ENCODE data around the gene CRYBB2.

DNA sequence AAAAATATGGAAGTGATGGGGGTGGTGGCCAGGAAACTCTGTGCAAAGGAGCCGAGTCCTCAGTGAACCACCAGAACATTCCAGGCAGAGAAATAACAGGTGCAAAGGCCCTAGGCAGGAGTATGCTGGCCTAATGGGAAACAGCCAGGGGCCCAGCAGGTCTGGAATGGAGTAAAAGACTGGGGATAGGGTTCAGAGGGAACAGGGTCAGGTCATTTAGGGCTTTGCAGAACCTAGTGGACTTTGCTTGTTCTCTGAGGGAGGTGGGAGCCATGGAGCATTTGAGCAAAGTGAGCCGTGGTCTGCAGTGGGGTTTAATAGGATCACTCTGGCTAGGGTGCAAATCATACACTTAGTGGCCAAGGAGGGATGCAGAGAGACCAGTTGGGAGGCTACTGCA lies 11.1 kb upstream of the CRYBB2 start:
- TF ChIP-seq L3MBTL2 (conservative IDR thresholded peaks at IDR 0.05): no peak
- TF ChIP-seq ARNT (IDR thresholded peaks at IDR 0.05): no peak
- TF ChIP-seq ZNF384 (IDR thresholded peaks at IDR 0.05): no peak
- TF ChIP-seq FOXM1 (IDR thresholded peaks at IDR 0.05; ENCODE audit: borderline replicate concordance): no peak
- no peak for TF ChIP-seq BHLHE40 (IDR thresholded peaks at IDR 0.05; ENCODE audit: borderline replicate concordance)
- TF ChIP-seq, protein P1, sequence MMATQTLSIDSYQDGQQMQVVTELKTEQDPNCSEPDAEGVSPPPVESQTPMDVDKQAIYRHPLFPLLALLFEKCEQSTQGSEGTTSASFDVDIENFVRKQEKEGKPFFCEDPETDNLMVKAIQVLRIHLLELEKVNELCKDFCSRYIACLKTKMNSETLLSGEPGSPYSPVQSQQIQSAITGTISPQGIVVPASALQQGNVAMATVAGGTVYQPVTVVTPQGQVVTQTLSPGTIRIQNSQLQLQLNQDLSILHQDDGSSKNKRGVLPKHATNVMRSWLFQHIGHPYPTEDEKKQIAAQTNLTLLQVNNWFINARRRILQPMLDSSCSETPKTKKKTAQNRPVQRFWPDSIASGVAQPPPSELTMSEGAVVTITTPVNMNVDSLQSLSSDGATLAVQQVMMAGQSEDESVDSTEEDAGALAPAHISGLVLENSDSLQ (IDR thresholded peaks at IDR 0.05): no peak
- no peak for TF ChIP-seq TARDBP (IDR thresholded peaks at IDR 0.05)
- TF ChIP-seq NFRKB (IDR thresholded peaks at IDR 0.05): no peak
- TF ChIP-seq FOXA1 (IDR thresholded peaks at IDR 0.05): no peak
- TF ChIP-seq CTBP1 (IDR thresholded peaks at IDR 0.05; ENCODE audit: borderline replicate concordance): no peak
- TF ChIP-seq LEF1 (IDR thresholded peaks at IDR 0.05; ENCODE audit: borderline replicate concordance): no peak
- TF ChIP-seq ELF4 (IDR thresholded peaks at IDR 0.05): no peak
- TF ChIP-seq SP1 (IDR thresholded peaks at IDR 0.05): no peak

All from HEK293T (cell line).